ENCODE results near the gene TCEANC.
"Not testable (repeated sequence)": the region's sequence is repeated elsewhere in the genome, so short reads cannot be mapped to it uniquely, and the experiment has no call there.

Gene TCEANC

GRCh38 chrX:13652850-13653693, at the start of gene TCEANC:
TCEANC (plus strand) TSS chrX:13653141; CDS start chrX:13662509, 9,368 bp downstream.
- peak; percentile 89 to 96 for DNase-seq

- DNase-seq = no peak
Observed at GRCh38 chrX:13605611-13606010, 47.3 kb upstream of the TCEANC start.

- no peak for DNase-seq
Observed at GRCh38 chrX:13607331-13607995, 45.5 kb upstream of the TCEANC start.

DNA sequence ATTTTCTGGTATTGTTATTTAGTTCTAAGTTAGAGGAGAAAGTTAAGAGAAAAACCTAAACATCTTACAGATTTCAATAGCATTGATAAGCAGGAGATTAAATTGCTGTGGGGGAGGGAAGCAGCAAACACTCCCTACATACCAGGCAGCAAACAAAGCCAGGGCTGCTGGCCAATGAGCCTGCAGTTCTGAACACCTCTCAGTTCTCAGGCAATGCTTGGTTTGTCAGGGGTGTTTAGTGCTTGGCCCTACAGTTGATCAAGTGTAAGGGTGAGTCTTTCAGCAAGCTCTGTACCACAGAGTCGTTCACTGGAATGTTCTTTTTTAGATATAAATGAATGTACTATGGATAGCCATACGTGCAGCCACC, 45.0 kb upstream of the TCEANC start:
- DNase-seq = no peak

- no peak for DNase-seq
Observed at GRCh38 chrX:13614154-13614553, 38.8 kb upstream of the TCEANC start.

GRCh38 chrX:13620207-13620606, 32.7 kb upstream of the TCEANC start:
- DNase-seq = no peak

GRCh38 chrX:13622401-13622964, 30.5 kb upstream of the TCEANC start:
- DNase-seq = no peak

DNA sequence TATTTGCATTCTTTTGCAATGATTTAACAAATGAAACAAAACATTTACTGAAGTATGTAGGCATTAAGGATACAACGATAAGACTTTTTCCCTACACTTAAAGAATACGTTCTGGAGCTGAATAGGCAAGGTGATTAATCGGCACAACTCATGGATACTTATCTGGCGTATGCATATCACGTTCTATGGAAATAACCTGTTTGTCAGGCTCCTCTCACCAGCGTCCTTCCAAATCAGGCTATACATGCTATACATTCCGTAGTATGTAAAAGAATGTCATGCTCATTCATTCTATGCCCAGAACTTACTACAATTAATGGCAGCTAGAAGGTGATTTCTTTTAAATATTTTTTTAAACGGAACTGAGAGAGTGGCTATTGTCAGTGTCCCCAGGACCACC, 25.6 kb upstream of the TCEANC start:
- DNase-seq = no peak

- DNase-seq = not testable (repeated sequence)
Observed at GRCh38 chrX:13637224-13637623, 15.7 kb upstream of the TCEANC start.

DNA sequence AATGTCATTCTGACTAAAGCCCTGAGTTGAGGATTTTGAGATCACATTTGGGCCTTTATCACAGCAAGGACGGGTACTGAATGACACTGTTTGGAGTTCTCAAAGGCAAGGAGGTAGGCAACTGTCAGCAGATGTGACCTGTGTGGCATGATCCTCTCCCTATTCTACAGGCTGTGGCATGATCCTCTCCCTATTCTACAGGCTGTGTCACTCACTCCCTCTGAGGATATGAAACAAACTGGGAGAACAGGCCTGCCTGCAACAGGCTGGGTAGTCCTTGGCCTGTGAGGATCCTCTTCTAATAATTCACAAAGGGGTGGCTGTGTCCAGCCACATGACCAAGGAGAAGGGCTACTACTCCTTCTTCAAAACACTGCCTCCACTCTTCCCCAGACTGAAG, 14.9 kb upstream of the TCEANC start:
- DNase-seq = no peak

- DNase-seq = no peak
Observed at GRCh38 chrX:13638826-13639225, 14.1 kb upstream of the TCEANC start.

DNA sequence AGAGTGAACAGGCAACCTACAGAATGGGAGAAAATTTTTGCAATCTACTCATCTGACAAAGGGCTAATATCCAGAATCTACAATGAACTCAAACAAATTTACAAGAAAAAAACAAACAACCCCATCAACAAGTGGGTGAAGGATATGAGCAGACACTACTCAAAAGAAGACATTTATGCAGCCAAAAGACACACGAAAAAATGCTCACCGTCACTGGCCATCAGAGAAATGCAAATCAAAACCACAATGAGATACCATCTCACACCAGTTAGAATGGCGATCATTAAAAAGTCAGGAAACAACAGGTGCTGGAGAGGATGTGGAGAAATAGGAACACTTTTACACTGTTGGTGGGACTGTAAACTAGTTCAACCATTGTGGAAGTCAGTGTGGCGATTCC, 11.3 kb upstream of the TCEANC start:
- not testable (repeated sequence) for DNase-seq

GRCh38 chrX:13645464-13646153, 7.3 kb upstream of the TCEANC start:
- DNase-seq = no peak

DNA sequence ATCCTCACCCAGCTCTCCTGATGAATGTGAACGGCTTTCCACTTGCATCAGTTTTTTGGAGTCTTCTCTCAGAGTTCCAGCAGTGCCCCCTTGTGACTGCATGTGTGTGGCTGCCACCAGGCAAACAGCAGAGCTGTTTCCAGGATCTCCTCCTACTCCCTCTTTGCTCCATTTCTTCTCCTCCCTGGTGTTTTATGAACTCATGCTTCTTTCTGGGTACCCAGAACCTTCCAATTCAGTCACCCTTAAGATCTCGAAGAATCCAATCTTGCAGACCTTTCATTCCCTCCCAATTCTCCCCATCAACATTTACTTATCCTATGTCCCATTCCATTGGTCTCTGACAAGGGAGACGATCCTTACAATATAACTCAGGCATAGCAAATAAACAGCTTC, 6.8 kb upstream of the TCEANC start:
- peak; percentile 38 to 77 for DNase-seq

DNA sequence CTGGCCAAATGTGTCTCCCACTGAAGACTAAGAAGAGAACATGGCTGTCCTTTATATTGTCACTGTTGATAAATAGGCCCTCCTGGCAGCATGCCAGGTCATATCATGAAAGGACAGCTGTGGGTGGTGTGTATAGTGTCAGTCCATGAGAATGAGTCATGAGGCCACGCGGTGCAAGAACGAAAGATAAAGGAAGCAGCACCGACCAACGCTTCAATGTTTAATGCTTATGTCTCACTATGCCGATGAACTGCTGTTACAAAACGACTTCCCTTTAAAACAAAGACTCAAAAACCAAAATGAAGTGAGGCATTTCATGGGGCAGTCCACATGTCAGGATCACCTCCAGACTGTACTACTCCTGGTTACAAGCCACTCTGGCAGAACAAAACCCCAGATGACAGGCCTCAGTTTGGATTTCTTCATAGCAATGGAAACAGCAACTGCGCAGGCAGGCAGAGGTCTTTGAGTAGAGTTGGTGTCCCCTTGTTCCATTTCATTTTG, 5.2 kb upstream of the TCEANC start:
- no peak for DNase-seq

- not testable (repeated sequence) for DNase-seq
Observed at GRCh38 chrX:13648336-13648735, 4.6 kb upstream of the TCEANC start.

DNA sequence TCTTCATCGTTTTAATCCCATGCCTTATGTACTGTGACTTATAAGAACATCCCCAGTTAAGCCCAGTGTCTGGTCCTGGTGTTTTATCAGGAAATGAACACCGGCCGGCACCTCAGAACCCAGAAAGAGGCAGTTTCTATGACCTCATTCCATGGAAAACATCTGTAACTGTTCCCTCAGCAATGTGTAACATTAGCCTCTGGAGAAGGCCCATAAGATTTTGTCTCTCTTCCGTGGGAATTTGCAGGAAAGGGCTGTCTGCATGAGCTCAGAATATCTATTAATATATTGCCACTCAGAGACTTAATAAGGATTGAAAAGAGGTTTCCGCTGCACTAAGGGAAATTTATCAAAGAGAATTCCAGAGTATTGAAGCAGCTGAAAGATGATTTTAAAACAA, 3.1 kb upstream of the TCEANC start:
- no peak for DNase-seq

- DNase-seq = no peak
Observed at GRCh38 chrX:13650318-13650717, 2.6 kb upstream of the TCEANC start.

DNA sequence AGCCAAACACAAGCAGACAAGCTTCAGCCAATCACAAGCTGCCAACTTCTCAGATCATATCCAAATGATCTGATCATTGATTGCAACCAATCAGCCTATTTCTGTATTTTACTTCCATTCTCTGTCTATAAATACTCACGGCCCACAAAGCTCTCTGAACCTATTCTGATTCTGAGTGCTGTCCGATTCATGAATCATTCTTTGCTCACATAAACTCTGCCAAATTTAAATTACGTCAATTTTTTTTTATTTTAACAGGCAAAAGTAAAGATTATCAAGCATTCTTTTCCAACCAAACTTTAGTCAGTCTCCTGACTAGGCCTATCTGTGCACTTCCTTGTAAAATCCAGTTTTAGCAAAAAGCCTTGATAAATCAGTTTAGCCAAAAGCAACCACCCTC, 1.8 kb upstream of the TCEANC start:
- no peak for DNase-seq

DNA sequence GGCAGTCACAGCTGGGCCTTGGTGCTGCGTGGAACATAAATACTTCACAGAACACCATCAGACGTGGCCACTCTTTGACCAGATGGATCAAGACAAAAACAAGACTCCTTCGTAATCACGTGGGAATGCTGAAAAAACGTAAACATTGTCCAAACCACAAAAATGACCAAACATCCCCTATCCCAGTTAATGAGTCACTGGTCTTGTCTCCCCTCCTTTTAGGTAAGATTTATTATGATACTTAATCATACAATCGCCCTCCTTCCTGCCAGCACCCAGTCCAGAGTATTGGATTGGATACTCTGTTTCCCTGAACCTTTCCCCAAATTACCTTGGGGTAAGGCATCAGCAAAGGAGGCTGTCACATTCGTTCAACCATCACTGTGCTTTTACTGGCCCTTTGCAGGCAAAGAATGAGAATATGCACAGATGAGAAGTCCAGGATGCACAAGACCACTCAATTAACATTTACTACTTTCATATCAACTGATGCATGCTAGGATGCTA, 601 bp upstream of the TCEANC start:
- DNase-seq = no peak

DNA sequence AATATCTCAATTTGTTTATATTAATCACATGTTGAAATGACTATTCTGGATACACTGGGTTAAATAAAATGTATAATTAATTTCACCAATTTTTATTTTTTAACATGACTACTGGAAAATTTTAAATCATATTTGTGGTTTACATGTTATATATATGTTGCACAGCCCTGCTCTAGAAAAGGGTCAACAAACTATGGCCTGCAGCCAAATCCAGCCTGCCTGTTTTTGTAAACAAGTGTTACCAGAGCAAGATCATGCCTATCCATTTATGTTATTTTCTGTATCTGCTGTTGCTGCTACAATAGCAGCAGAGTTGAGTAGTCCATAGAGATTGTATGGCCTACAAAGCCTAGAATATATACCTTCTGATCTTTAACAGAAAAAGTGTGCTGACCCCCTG, 1.2 kb downstream of the TCEANC start:
- DNase-seq = no peak

DNA sequence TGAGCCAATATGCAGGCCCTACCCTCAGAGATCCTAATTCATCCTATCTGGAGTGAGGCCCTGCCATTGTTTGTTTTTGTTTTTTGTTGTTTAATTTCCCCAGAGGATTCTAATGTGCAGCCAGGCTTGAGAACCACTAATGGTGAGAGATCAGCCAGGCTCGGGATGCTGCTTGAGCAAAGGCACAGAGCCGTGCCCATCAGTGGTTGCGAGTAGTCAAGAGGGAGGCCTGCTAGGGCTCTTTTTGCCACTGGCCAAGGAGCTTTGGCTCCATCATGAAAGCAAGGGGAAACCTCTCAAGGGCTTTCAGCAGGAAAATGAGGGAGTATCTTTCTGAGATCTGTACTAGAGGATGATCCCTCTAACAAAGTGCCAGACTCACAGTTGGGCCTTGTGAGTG, 2.7 kb downstream of the TCEANC start:
- DNase-seq = no peak

DNA sequence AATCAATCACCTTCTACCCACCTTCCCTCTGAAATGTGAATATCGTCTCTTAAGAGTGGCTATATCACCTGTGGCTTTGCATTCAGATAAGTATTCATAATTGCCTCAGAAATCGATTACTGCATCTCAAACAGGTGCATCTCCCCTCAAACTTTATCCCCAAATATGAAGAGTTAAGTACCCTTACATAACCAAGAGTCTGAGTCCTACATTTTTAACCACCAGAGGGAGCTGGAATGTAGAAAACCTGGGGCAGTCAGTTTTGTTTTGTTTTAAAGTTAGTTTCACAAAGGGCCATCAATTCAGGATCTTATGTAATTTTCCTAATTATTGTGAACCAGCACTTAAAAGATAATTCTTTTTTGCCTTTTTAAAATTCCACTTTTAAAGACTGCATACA, 5.7 kb downstream of the TCEANC start:
- DNase-seq = peak; percentile 2 to 48

All from NCI-H446 (cell line).